H1 (cell line): ENCODE results near the gene C5.

Experiments used
- EGR1 ChIP-seq: IDR thresholded peaks from 2 replicates; pipeline ENCODE4 v1.6.1; 2011; ENCODE audit warnings: low read depth, low read length, borderline replicate concordance
- GTF2F1 ChIP-seq: IDR thresholded peaks from 2 replicates; pipeline ENCODE4 v1.6.1; 2012; ENCODE audit warnings: low read depth, low read length, improper control_type of control experiment, borderline replicate concordance
- HDAC6 ChIP-seq: IDR thresholded peaks from one replicate; pipeline ENCODE4 v1.7.1; 2012; ENCODE audit warnings: low read depth, mild to moderate bottlenecking, inconsistent platforms, low read length, moderate library complexity
- POLR2AphosphoS5 ChIP-seq: IDR thresholded peaks from 2 replicates; pipeline ENCODE4 v1.6.1; 2011; ENCODE audit warnings: low read depth, low read length
- TBP ChIP-seq: IDR thresholded peaks from 2 replicates; pipeline ENCODE4 v1.6.1; 2011; ENCODE audit warnings: low read depth, low read length, improper control_type of control experiment
- YY1 ChIP-seq: IDR thresholded peaks from 2 replicates; pipeline ENCODE4 v1.6.1; 2011; ENCODE audit warnings: low read depth, mild to moderate bottlenecking, low read length
- TF ChIP-seq, protein P1 (sequence below): IDR thresholded peaks from 2 replicates; pipeline ENCODE4 v1.6.1; 2011; ENCODE audit warnings: low read length, improper control_type of control experiment
- TF ChIP-seq, protein P2 (sequence below), 3 experiments: IDR thresholded peaks; 1 replicate in 2 of 3; 2 replicates in 1 of 3; pipeline versions ENCODE4 v1.5.1 to v1.6.1; 2011; ENCODE audit warnings: low read length in 3 of 3, mild to moderate bottlenecking in 3 of 3, inconsistent platforms in 2 of 3, low read depth in 1 of 3, moderate library complexity in 1 of 3; ENCODE audit not compliant: insufficient read depth in 1 of 3; ENCODE audit errors: control extremely low read depth in 1 of 3

DNA sequence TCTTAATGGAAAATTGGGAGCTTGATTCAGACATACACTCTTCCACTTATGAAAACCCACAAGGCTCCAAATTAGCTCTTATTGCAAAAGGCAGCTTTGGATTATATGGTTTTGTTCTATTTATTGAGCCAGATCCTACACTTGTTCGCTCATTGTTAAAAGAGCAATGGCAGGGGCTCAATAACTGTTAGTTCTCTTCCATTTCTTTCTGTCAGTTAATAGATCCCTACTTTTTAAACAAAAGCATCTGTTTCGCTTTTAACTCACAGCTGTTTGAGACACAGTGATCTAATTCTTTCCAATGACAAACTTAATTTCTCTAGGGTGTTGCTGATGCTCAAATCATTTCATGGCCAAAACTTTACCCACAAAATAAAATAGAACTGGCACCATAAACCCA lies 11.7 kb downstream of the C5 start:
- TF ChIP-seq HDAC6 (no peak), YY1 (no peak), EGR1 (no peak), POLR2AphosphoS5 (no peak), TBP (no peak), GTF2F1 (no peak)
- TF ChIP-seq, protein P1, sequence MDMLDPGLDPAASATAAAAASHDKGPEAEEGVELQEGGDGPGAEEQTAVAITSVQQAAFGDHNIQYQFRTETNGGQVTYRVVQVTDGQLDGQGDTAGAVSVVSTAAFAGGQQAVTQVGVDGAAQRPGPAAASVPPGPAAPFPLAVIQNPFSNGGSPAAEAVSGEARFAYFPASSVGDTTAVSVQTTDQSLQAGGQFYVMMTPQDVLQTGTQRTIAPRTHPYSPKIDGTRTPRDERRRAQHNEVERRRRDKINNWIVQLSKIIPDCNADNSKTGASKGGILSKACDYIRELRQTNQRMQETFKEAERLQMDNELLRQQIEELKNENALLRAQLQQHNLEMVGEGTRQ, result no peak
- TF ChIP-seq, protein P2, sequence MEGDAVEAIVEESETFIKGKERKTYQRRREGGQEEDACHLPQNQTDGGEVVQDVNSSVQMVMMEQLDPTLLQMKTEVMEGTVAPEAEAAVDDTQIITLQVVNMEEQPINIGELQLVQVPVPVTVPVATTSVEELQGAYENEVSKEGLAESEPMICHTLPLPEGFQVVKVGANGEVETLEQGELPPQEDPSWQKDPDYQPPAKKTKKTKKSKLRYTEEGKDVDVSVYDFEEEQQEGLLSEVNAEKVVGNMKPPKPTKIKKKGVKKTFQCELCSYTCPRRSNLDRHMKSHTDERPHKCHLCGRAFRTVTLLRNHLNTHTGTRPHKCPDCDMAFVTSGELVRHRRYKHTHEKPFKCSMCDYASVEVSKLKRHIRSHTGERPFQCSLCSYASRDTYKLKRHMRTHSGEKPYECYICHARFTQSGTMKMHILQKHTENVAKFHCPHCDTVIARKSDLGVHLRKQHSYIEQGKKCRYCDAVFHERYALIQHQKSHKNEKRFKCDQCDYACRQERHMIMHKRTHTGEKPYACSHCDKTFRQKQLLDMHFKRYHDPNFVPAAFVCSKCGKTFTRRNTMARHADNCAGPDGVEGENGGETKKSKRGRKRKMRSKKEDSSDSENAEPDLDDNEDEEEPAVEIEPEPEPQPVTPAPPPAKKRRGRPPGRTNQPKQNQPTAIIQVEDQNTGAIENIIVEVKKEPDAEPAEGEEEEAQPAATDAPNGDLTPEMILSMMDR (IDR thresholded peaks at IDR 0.05; ENCODE audit: control extremely low read depth in 1 of 3, insufficient read depth in 1 of 3, low read depth in 1 of 3, low read length in 3 of 3), result no peak
